IMR-90 (cell line): ENCODE results near the gene INSYN2A. TPM values are rescaled to one million over a fixed set of nuclear protein-coding genes. Genes with fewer than 3 reads are reported as not detected.

Experiments
- ATAC-seq: fragments of 200-7000 bp; cut with Tn5 transposase; 2 replicates; pipeline ENCODE4 v1.9.1; 2020; ENCODE audit warnings: low read depth, mild to moderate bottlenecking, moderate library complexity
- BruUV-seq: library from RNA; stranded (reverse); fragments of 400-500 nt; replicated peaks from 2 replicates; lab custom pipeline; 2021; lab: Mats Ljungman, UMichigan
- CTCF ChIA-PET: fragments of 300-600 bp; formaldehyde crosslinking; extraction: SDS; loops from one replicate; lab custom pipeline; 2021; ENCODE audit warnings: antibody characterized with exemption; lab: Yijun Ruan, JAX
- POLR2A ChIA-PET: fragments of 300-600 bp; sonication (Branson Sonifier 250); formaldehyde crosslinking; loops from one replicate; lab custom pipeline; 2022; ENCODE audit warnings: antibody characterized with exemption; ENCODE audit not compliant: unreplicated experiment; lab: Charles Lee
- DNase-seq: peaks from one replicate; pipeline ENCODE4 v3.0.0; 2013
- H2AFZ ChIP-seq: replicated peaks from 2 replicates; pipeline ENCODE3; 2013; ENCODE audit warnings: low read length, mild to moderate bottlenecking; ENCODE audit not compliant: poor library complexity
- H2AK5ac ChIP-seq: 2 replicates; pipeline ENCODE4 v1.6.1; 2013; ENCODE audit warnings: low read depth, low read length, inconsistent platforms
- H2AK9ac ChIP-seq: replicated peaks from 2 replicates; pipeline ENCODE3; 2013; ENCODE audit warnings: mild to moderate bottlenecking, low read depth, low read length, moderate library complexity; ENCODE audit not compliant: poor library complexity
- H2BK120ac ChIP-seq: 2 replicates; pipeline ENCODE4 v1.6.1; 2013; ENCODE audit warnings: low read depth, low read length, inconsistent platforms
- H2BK15ac ChIP-seq: 3 replicates; pipeline ENCODE4 v1.6.1; 2013; ENCODE audit warnings: low read depth, low read length, inconsistent platforms
- H2BK20ac ChIP-seq: 2 replicates; pipeline ENCODE4 v1.6.1; 2013; ENCODE audit warnings: low read depth, mild to moderate bottlenecking, inconsistent platforms, low read length, moderate library complexity
- H2BK5ac ChIP-seq: 2 replicates; pipeline ENCODE4 v1.6.1; 2013; ENCODE audit warnings: mild to moderate bottlenecking, low read depth, low read length, inconsistent platforms; ENCODE audit not compliant: poor library complexity, severe bottlenecking
- H3K14ac ChIP-seq: replicated peaks from 2 replicates; pipeline ENCODE4 v1.6.1; 2013; ENCODE audit warnings: low read depth, low read length, inconsistent platforms
- H3K18ac ChIP-seq: 2 replicates; pipeline ENCODE4 v1.6.1; 2013; ENCODE audit warnings: low read depth, low read length, control low read depth
- H3K23ac ChIP-seq: 2 replicates; pipeline ENCODE4 v1.6.1; 2013; ENCODE audit warnings: low read depth, low read length, inconsistent platforms
- H3K27ac ChIP-seq: 2 replicates; pipeline ENCODE4 v1.5.1; 2013; ENCODE audit warnings: mild to moderate bottlenecking, control low read depth, low read length; ENCODE audit not compliant: insufficient read depth
- H3K27me3 ChIP-seq: 2 replicates; pipeline ENCODE4 v1.6.1; 2013; ENCODE audit warnings: low read length; ENCODE audit not compliant: control insufficient read depth, insufficient read depth
- H3K36me3 ChIP-seq: 2 replicates; pipeline ENCODE4 v1.6.1; 2013; ENCODE audit warnings: low read length, mixed read lengths; ENCODE audit not compliant: control insufficient read depth, insufficient read depth
- H3K4ac ChIP-seq: 2 replicates; pipeline ENCODE4 v1.6.1; 2013; ENCODE audit warnings: low read depth, low read length, inconsistent platforms
- H3K4me1 ChIP-seq: 2 replicates; pipeline ENCODE4 v1.6.1; 2013; ENCODE audit warnings: low read length, mixed read lengths; ENCODE audit not compliant: control insufficient read depth, insufficient read depth
- H3K4me2 ChIP-seq: 2 replicates; pipeline ENCODE4 v1.6.1; 2013; ENCODE audit warnings: low read depth, mild to moderate bottlenecking, control low read depth, low read length, moderate library complexity
- H3K4me3 ChIP-seq: 2 replicates; pipeline ENCODE4 v1.5.1; 2013; ENCODE audit warnings: low read depth, mild to moderate bottlenecking, control low read depth, low read length, moderate library complexity; ENCODE audit not compliant: insufficient read depth
- H3K56ac ChIP-seq: 2 replicates; pipeline ENCODE4 v1.6.1; 2013; ENCODE audit warnings: low read length, inconsistent platforms; ENCODE audit not compliant: insufficient read depth; ENCODE audit errors: extremely low read depth
- H3K79me1 ChIP-seq, 2 experiments: 2 replicates each; pipeline ENCODE4 v1.6.1; 2013; ENCODE audit warnings: low read length in 2 of 2, inconsistent platforms in 1 of 2, low read depth in 1 of 2
- H3K9ac ChIP-seq: 2 replicates; pipeline ENCODE4 v1.6.1; 2013; ENCODE audit warnings: low read depth, low read length, control low read depth
- H3K9me1 ChIP-seq: 2 replicates; pipeline ENCODE4 v1.6.1; 2013; ENCODE audit warnings: low read length, inconsistent platforms; ENCODE audit not compliant: insufficient read depth
- H3K9me3 ChIP-seq: 2 replicates; pipeline ENCODE4 v1.6.1; 2013; ENCODE audit warnings: low read length; ENCODE audit not compliant: control insufficient read depth, insufficient read depth
- H4K20me1 ChIP-seq: 2 replicates; pipeline ENCODE4 v1.6.1; 2013; ENCODE audit warnings: low read length, inconsistent platforms; ENCODE audit not compliant: insufficient read depth
- H4K5ac ChIP-seq: 2 replicates; pipeline ENCODE4 v1.6.1; 2013; ENCODE audit warnings: mild to moderate bottlenecking, low read depth, low read length, control low read depth
- H4K8ac ChIP-seq, 2 experiments: 2 replicates each; pipeline ENCODE4 v1.6.1; 2013; ENCODE audit warnings: low read depth in 2 of 2, low read length in 2 of 2, control low read depth in 1 of 2, inconsistent platforms in 1 of 2
- H4K91ac ChIP-seq: 2 replicates; pipeline ENCODE4 v1.6.1; 2013; ENCODE audit warnings: low read depth, low read length, inconsistent platforms; ENCODE audit not compliant: insufficient read depth
- CTCF ChIP-seq: conservative IDR thresholded peaks from 2 replicates; pipeline ENCODE4 v1.5.1; 2012; ENCODE audit warnings: mild to moderate bottlenecking, low read depth, low read length, improper control_type of control experiment
- RAD21 ChIP-seq: IDR thresholded peaks from 2 replicates; pipeline ENCODE4 v1.6.1; 2012; ENCODE audit warnings: low read length, improper control_type of control experiment
- RFX5 ChIP-seq: IDR thresholded peaks from 2 replicates; pipeline ENCODE4 v1.8.0; 2012; ENCODE audit warnings: low read depth, mild to moderate bottlenecking, low read length, moderate library complexity
- WGBS, 2 experiments: methylation state at CpG; one replicate each; pipeline versions ENCODE4 v1.1.5 to v1.1.7; 2013; ENCODE audit warnings: missing lambda C conversion rate in 2 of 2; ENCODE audit not compliant: insufficient read length in 1 of 2; ENCODE audit errors: extremely low coverage in 2 of 2; 5-methylcytosine and 5-hydroxymethylcytosine counted together
- dilution Hi-C: fragments of 300-500 bp; cut with HindIII; formaldehyde crosslinking; loops from one replicate; pipeline ENCODE4 v1.14.3; 2018; ENCODE audit warnings: low sequenced_read_pairs; ENCODE audit not compliant: unreplicated experiment
- in situ Hi-C: fragments of 300-500 bp; cut with MboI; formaldehyde crosslinking; loops from 3 replicates; pipeline ENCODE4 v1.14.3; 2019; ENCODE audit warnings: low sequenced_read_pairs, inconsistent platforms, mixed read lengths
- intact Hi-C: fragments of 100-400 bp; cut with micrococcal nuclease; formaldehyde crosslinking; loops from 2 replicates; pipeline ENCODE4 v1.10.0; 2022
- polyA plus RNA-seq, 3 experiments: library from polyadenylated mRNA; depleted of rRNA; stranded (reverse); fragments of >200 nt; gene quantifications; 2 replicates each; pipeline ENCODE4 v1.2.3, GENCODE V29; 2012; ENCODE audit warnings: low replicate concordance in 1 of 3
- total RNA-seq: library from RNA; depleted of rRNA; stranded (reverse); fragments of >200 nt; gene quantifications from 2 replicates; pipeline ENCODE4 v1.2.3, GENCODE V29; 2012

INSYN2A gene
- total and polyA plus RNA-seq, 2 of the 4 experiments (the other 2 are of a cell fraction): 0.10 to 0.18 TPM

GRCh38 chr10:127195041-127195506, 1.3 kb downstream of the INSYN2A start:
- H2BK15ac ChIP-seq: no peak overlapping the region
- DNase-seq (no peak), ATAC-seq (no peak)
- no peak overlapping the region for H2AK5ac ChIP-seq
- H4K5ac ChIP-seq: no peak overlapping the region
- H3K36me3 ChIP-seq: no peaks in the 10 kb centered on the region
- H3K4ac ChIP-seq: no peak overlapping the region
- no peaks in the 10 kb centered on the region for H3K9me3 ChIP-seq
- TF ChIP-seq RFX5 (no peak), CTCF (no peak), RAD21 (no peak)
- in situ Hi-C loops (no loop called here), intact Hi-C loops (loop anchor here (5.0 to 10.0 kb wide), 2 partner anchors 230 to 657 kb away; no protein-coding TSS in a partner anchor), dilution Hi-C loops (no loop called here)
- H3K18ac ChIP-seq: no peak overlapping the region
- no peak overlapping the region for H2BK20ac ChIP-seq
- H2BK5ac ChIP-seq: no peak overlapping the region
- H3K4me1 ChIP-seq: peaks cover 8% of the 10 kb centered on the region; the same call in 1 of the 2 replicates
- no peak overlapping the region for H3K14ac ChIP-seq
- H3K4me3 ChIP-seq: no peak overlapping the region
- no peak overlapping the region; the same call in 1 of the 2 replicates for H3K4me2 ChIP-seq
- H3K27ac ChIP-seq: no peak overlapping the region
- 12% methylated on average over 16 of the region's 28 CpGs; no CpG with 5 or more reads in 1 of the 2 experiments for WGBS, 2 experiments
- CTCF ChIA-PET: interaction anchor here (0.6 kb wide), 1 partner anchor 188 kb away, joined by 9 read pairs; no protein-coding TSS in a partner anchor
- no peak overlapping the region for H3K23ac ChIP-seq
- H4K91ac ChIP-seq: no peak overlapping the region
- H3K9me1 ChIP-seq: peaks cover 12% of the 10 kb centered on the region
- no peak overlapping the region for H2AK9ac ChIP-seq
- no peaks in the 10 kb centered on the region; the same call in 1 of the 2 replicates for H3K27me3 ChIP-seq
- BruUV-seq: no TSS peak
- H4K8ac ChIP-seq: no peak overlapping the region
- no peak overlapping the region for H3K56ac ChIP-seq
- H2AFZ ChIP-seq: no peak overlapping the region
- peaks cover 56% of the 10 kb centered on the region for H4K20me1 ChIP-seq
- H3K9ac ChIP-seq: no peak overlapping the region
- H2BK120ac ChIP-seq: no peak overlapping the region
- peaks cover 4 to 24% of the 10 kb centered on the region in 2 experiments; a peak in 3 of 4 replicates for H3K79me1 ChIP-seq
- POLR2A ChIA-PET: interaction anchor here (0.7 kb wide), 2 partner anchors 211 to 1212 kb away, joined by 13 to 19 read pairs; no protein-coding TSS in a partner anchor
